ENCODE measurements around the gene UBXN10. TPM values are rescaled to one million over a fixed set of nuclear protein-coding genes. Genes with fewer than 3 reads are reported as not detected.

UBXN10 gene
- total and polyA plus RNA-seq, 2 of the 4 experiments (the other 2 are of a cell fraction), result not detected

- no peak overlapping the region for H3K9ac ChIP-seq (ENCODE audit: low read depth, low read length)
- no peak overlapping the region for H2BK5ac ChIP-seq (ENCODE audit: low read depth, low read length, poor library complexity, severe bottlenecking)
- no peak overlapping the region for H2BK15ac ChIP-seq (ENCODE audit: low read depth, low read length)
- no peak overlapping the region for H3K18ac ChIP-seq (ENCODE audit: low read depth, low read length)
- H2AK5ac ChIP-seq (ENCODE audit: low read depth, low read length), result no peak overlapping the region
- H2BK120ac ChIP-seq (ENCODE audit: low read depth, low read length), result no peak overlapping the region
- H3K23ac ChIP-seq (ENCODE audit: low read depth, low read length), result no peak overlapping the region
- H2AK9ac ChIP-seq (replicated peaks; ENCODE audit: low read depth, low read length, poor library complexity), result no peak overlapping the region
- CTCF ChIA-PET, result no interaction called here
- ATAC-seq (ENCODE audit: low read depth) (no peak), DNase-seq (no peak)
- H3K9me3 ChIP-seq (ENCODE audit: control insufficient read depth, insufficient read depth, low read length), result peaks cover 30% of the 10 kb centered on the region
- no peak overlapping the region for H4K5ac ChIP-seq (ENCODE audit: low read depth, low read length)
- H3K4me3 ChIP-seq (ENCODE audit: insufficient read depth, low read depth, low read length), result no peak overlapping the region
- no peak overlapping the region for H4K8ac ChIP-seq (ENCODE audit: low read depth in 2 of 2, low read length in 2 of 2)
- H2BK20ac ChIP-seq (ENCODE audit: low read depth, low read length), result no peak overlapping the region
- dilution Hi-C loops (cut with HindIII; ENCODE audit: low sequenced_read_pairs, unreplicated experiment), result no loop called here
- no peak overlapping the region for H3K4me2 ChIP-seq (ENCODE audit: low read depth, low read length)
- H3K79me1 ChIP-seq (ENCODE audit: low read depth in 1 of 2, low read length in 2 of 2), result no peaks in the 10 kb centered on the region
- BruUV-seq (replicated peaks), result no TSS peak
- no peaks in the 10 kb centered on the region for H3K36me3 ChIP-seq (ENCODE audit: control insufficient read depth, insufficient read depth, low read length)
- H3K27ac ChIP-seq (ENCODE audit: insufficient read depth, low read length), result no peak overlapping the region
- intact Hi-C loops (cut with micrococcal nuclease), result no loop called here
- H4K20me1 ChIP-seq (ENCODE audit: insufficient read depth, low read length), result no peaks in the 10 kb centered on the region; the same call in 1 of the 2 replicates
- POLR2A ChIA-PET (ENCODE audit: unreplicated experiment), result no interaction called here
- no peak overlapping the region for H3K4ac ChIP-seq (ENCODE audit: low read depth, low read length)
- H3K56ac ChIP-seq (ENCODE audit: extremely low read depth, insufficient read depth, low read length), result no peak overlapping the region
- H4K91ac ChIP-seq (ENCODE audit: insufficient read depth, low read depth, low read length), result no peak overlapping the region
- no peak for TF ChIP-seq CEBPB (IDR thresholded peaks at IDR 0.05; ENCODE audit: low read depth, low read length)
- TF ChIP-seq MAZ (IDR thresholded peaks at IDR 0.05; ENCODE audit: borderline replicate concordance, low read depth, low read length), result no peak
- no peak for TF ChIP-seq RCOR1 (IDR thresholded peaks at IDR 0.05; ENCODE audit: insufficient replicate concordance, low read length)
- TF ChIP-seq MXI1 (IDR thresholded peaks at IDR 0.05; ENCODE audit: borderline replicate concordance, low read depth, low read length), result no peak
- TF ChIP-seq BHLHE40 (IDR thresholded peaks at IDR 0.05; ENCODE audit: low read depth, low read length), result no peak
- no peak for TF ChIP-seq RFX5 (IDR thresholded peaks at IDR 0.05; ENCODE audit: low read depth, low read length)
- TF ChIP-seq FOS (IDR thresholded peaks at IDR 0.05; ENCODE audit: low read depth, low read length), result no peak
- TF ChIP-seq USF2 (IDR thresholded peaks at IDR 0.05; ENCODE audit: low read depth, low read length), result no peak
- TF ChIP-seq RAD21 (IDR thresholded peaks at IDR 0.05; ENCODE audit: low read length), result no peak
- TF ChIP-seq CHD1 (IDR thresholded peaks at IDR 0.05; ENCODE audit: low read depth, low read length), result no peak
- TF ChIP-seq ELK1 (IDR thresholded peaks at IDR 0.05; ENCODE audit: borderline replicate concordance, low read depth, low read length), result no peak
- TF ChIP-seq MAFK (IDR thresholded peaks at IDR 0.05; ENCODE audit: low read depth, low read length), result no peak
- no peak for TF ChIP-seq SMC3 (IDR thresholded peaks at IDR 0.05; ENCODE audit: low read depth, low read length)
- no peak for TF ChIP-seq CTCF (conservative IDR thresholded peaks at IDR 0.05; ENCODE audit: low read depth, low read length)
- no peak for TF ChIP-seq POLR2A (IDR thresholded peaks at IDR 0.05; ENCODE audit: low read depth, low read length)
- no peak for TF ChIP-seq NFE2L2 (IDR thresholded peaks at IDR 0.05; ENCODE audit: low read depth, low read length)
- no peaks in the 10 kb centered on the region; the same call in 1 of the 2 replicates for H3K4me1 ChIP-seq (ENCODE audit: control insufficient read depth, insufficient read depth, low read length)
- in situ Hi-C loops (cut with MboI; ENCODE audit: low sequenced_read_pairs), result no loop called here
- H3K27me3 ChIP-seq (ENCODE audit: control insufficient read depth, insufficient read depth, low read length), result no peaks in the 10 kb centered on the region; the same call in 1 of the 2 replicates
- no peak overlapping the region for H2AFZ ChIP-seq (replicated peaks; ENCODE audit: low read length, poor library complexity)
- WGBS, 2 experiments (ENCODE audit: extremely low coverage in 2 of 2, insufficient read length in 1 of 2), result 83% methylated on average over 2 of the region's 7 CpGs; no CpG with 5 or more reads in 1 of the 2 experiments
- H3K9me1 ChIP-seq (ENCODE audit: insufficient read depth, low read length), result no peaks in the 10 kb centered on the region
- no peak overlapping the region for H3K14ac ChIP-seq (replicated peaks; ENCODE audit: low read depth, low read length)
Measured at GRCh38 chr1:20158358-20159070, 27.4 kb upstream of the UBXN10 start.

Data from IMR-90 (cell line).